Spleen (tissue), 7 donors: ENCODE measurements around the gene ACP3.

Experiments used
- CTCF ChIP-seq, 11 experiments: fragments of 200-600 bp in 7 of 11; fragments of 450-650 bp in 4 of 11; sonication (generic) in 4 of 11; IDR thresholded peaks in 8 of 11; conservative IDR thresholded peaks in 3 of 11; 1 replicate in 7 of 11; 2 replicates in 4 of 11; pipeline versions ENCODE4 v1.4.0 to v1.8.0; 2016 to 2021; ENCODE audit warnings: antibody characterized with exemption in 11 of 11, inconsistent platforms in 4 of 11, mild to moderate bottlenecking in 1 of 11
- POLR2A ChIP-seq, 3 donors: fragments of 450-650 bp; IDR thresholded peaks; one replicate each; pipeline ENCODE4 v1.5.1; 2017; ENCODE audit warnings: antibody characterized with exemption in 3 of 3, mild to moderate bottlenecking in 1 of 3
- donor health status: DM: no; HTN: no; CAD: no; lungs with moderate emphysema.
- donor health status: DM: no; HTN: no; CAD: no.
- donor health status: DM: no; HTN: no; CAD: no.

DNA sequence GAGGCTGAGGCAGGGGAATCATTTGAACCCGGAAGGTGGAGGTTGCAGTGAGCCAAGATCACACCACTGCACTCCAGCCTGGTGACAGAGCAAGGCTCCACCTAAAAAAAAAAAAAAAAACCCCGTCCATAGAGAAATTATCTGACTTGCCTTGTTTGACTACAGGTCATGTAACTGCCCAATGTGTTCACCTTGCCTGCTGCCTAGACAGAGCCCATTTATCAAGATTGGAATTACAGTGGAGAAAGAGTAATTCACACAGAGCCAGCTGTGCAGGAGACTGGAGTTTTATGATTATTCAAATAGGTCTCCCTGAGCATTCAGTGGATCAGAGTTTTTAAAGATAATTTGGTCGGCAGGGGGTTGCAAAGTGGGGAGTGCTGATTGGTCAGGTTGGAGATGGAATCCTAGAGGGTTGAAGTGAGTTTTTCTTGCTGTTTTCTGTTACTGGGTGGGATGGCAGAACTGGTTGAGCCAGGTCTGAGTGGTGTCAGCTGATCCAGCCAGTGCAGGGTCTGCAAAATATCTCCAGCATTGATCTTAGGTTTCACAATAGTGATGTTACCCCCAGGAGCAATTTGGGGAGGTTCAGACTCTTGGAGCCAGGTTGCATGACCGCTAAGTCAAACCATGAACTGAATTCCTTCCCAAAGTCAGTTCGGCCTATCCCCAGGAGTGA lies 40.8 kb upstream of the ACP3 start:
- TF ChIP-seq POLR2A (IDR thresholded peaks at IDR 0.05): no peak
- TF ChIP-seq CTCF (IDR thresholded peaks at IDR 0.05 in 8 of 11, conservative IDR thresholded peaks at IDR 0.05 in 3 of 11): no peak
